ENCODE data around the gene TPD52L2.

- TF ChIP-seq CTCF (IDR thresholded peaks at IDR 0.05 in 4 of 5, conservative IDR thresholded peaks at IDR 0.05 in 1 of 5) (no peak), POLR2A (IDR thresholded peaks at IDR 0.05) (no peak)
Observed at GRCh38 chr20:63828124-63828523, 36.9 kb upstream of the TPD52L2 start.

Measured in gastrocnemius medialis (tissue), 4 donors.